Thyroid gland (tissue), 4 donors: ENCODE measurements around the gene AKT1. TPM values are rescaled to one million over a fixed set of nuclear protein-coding genes. Genes with fewer than 3 reads are reported as not detected.

Experiments used
- DNase-seq, 2 donors: peaks; one replicate each; pipeline ENCODE4 v3.0.0-alpha.2; 2019
- H3K27ac ChIP-seq, 3 donors: fragments of 200-600 bp; sonication (generic); 1 replicate in 2 of 3; 2 replicates in 1 of 3; pipeline ENCODE4 v1.5.1; 2016 to 2019; ENCODE audit warnings: mild to moderate bottlenecking in 1 of 3, moderate library complexity in 1 of 3
- H3K27me3 ChIP-seq: fragments of 200-600 bp; sonication (generic); one replicate; pipeline ENCODE4 v1.5.1; 2019
- H3K36me3 ChIP-seq, 2 donors: fragments of 200-600 bp; sonication (generic); one replicate each; pipeline ENCODE4 v1.5.1; 2016 to 2019
- H3K4me1 ChIP-seq, 2 donors: fragments of 200-600 bp; sonication (generic); one replicate each; pipeline ENCODE4 v1.5.1; 2017 to 2019
- H3K4me3 ChIP-seq, 3 donors: fragments of 200-600 bp; sonication (generic); replicated peaks in 1 of 3; 1 replicate in 2 of 3; 2 replicates in 1 of 3; pipeline ENCODE4 v1.5.1; 2016; ENCODE audit warnings: mild to moderate bottlenecking in 1 of 3
- H3K9me3 ChIP-seq: fragments of 200-600 bp; sonication (generic); one replicate; pipeline ENCODE4 v1.5.1; 2017
- CTCF ChIP-seq, 6 experiments: fragments of 200-600 bp in 3 of 6; fragments of 450-650 bp in 3 of 6; sonication (generic) in 3 of 6; IDR thresholded peaks; one replicate each; pipeline ENCODE4 v1.5.1; 2016 to 2019; ENCODE audit warnings: antibody characterized with exemption in 6 of 6, mild to moderate bottlenecking in 2 of 6, inconsistent platforms in 1 of 6, moderate library complexity in 1 of 6
- POLR2A ChIP-seq, 2 donors: fragments of 450-650 bp; IDR thresholded peaks; one replicate each; pipeline ENCODE4 v1.6.1; 2017; ENCODE audit warnings: antibody characterized with exemption in 2 of 2, mild to moderate bottlenecking in 2 of 2, moderate library complexity in 1 of 2
- WGBS, 2 donors: methylation state at CpG; one replicate each; pipeline ENCODE4 v1.1.5; 2017; 5-methylcytosine and 5-hydroxymethylcytosine counted together
- intact Hi-C: fragments of 100-400 bp; cut with DNase I; formaldehyde crosslinking; loops from one replicate; pipeline ENCODE4 v1.15.1; 2023
- total RNA-seq, 4 donors: library from RNA; depleted of rRNA; stranded (reverse); fragments of >200 nt; gene quantifications; one replicate each; pipeline ENCODE4 v1.2.3, GENCODE V29; 2016

AKT1 gene
- total RNA-seq, 4 donors from 2014 or later: 99.8 to 179 (median 152) TPM

GRCh38 chr14:104771374-104771773, 24.2 kb downstream of the AKT1 start:
- Histone ChIP-seq H3K4me3 (no peak overlapping the region), H3K4me1 (peaks cover 33 to 44% of the 10 kb centered on the region in 2 donors), H3K27ac (no peak overlapping the region), H3K27me3 (no peaks in the 10 kb centered on the region), H3K9me3 (no peaks in the 10 kb centered on the region), H3K36me3 (peaks cover 22% of the 10 kb centered on the region in 2 donors)
- TF ChIP-seq POLR2A (IDR thresholded peaks at IDR 0.05) (no peak), CTCF (IDR thresholded peaks at IDR 0.05) (no peak)
- DNase-seq: no peak
- intact Hi-C loops: loop anchor here (10.0 kb wide), 1 partner anchor 273 kb away; no protein-coding TSS in a partner anchor
- 88 to 100% methylated on average over 2 to 4 of the region's 4 CpGs for WGBS, 2 donors

- Histone ChIP-seq H3K36me3 (peaks cover 22% of the 10 kb centered on the region in 2 donors), H3K4me3 (no peak overlapping the region), H3K9me3 (no peaks in the 10 kb centered on the region), H3K27me3 (no peaks in the 10 kb centered on the region), H3K4me1 (peaks cover 33 to 39% of the 10 kb centered on the region in 2 donors), H3K27ac (no peak overlapping the region)
- 87 to 93% methylated on average over 5 of the region's 5 CpGs for WGBS, 2 donors
- no peak for DNase-seq
- TF ChIP-seq POLR2A (IDR thresholded peaks at IDR 0.05) (no peak), CTCF (IDR thresholded peaks at IDR 0.05) (peak in 4 of 6 experiments; percentile 10 to 41 (median 25))
- intact Hi-C loops: loop anchor here (10.0 kb wide), 1 partner anchor 274 kb away; no protein-coding TSS in a partner anchor
These were observed 24.7 kb downstream of the AKT1 start for GRCh38 chr14:104770851-104771272.

GRCh38 chr14:104770072-104770579, 25.4 kb downstream of the AKT1 start:
- TF ChIP-seq CTCF (IDR thresholded peaks at IDR 0.05) (no peak), POLR2A (IDR thresholded peaks at IDR 0.05) (no peak)
- 86 to 90% methylated on average over 21 to 24 of the region's 24 CpGs for WGBS, 2 donors
- intact Hi-C loops: loop anchor here (10.0 kb wide), 1 partner anchor 275 kb away; no protein-coding TSS in a partner anchor
- no peaks in the 10 kb centered on the region for H3K27me3 ChIP-seq
- H3K36me3 ChIP-seq: peaks cover 22% of the 10 kb centered on the region in 2 donors
- H3K4me1 ChIP-seq: peaks cover 26 to 31% of the 10 kb centered on the region in 2 donors
- H3K9me3 ChIP-seq: no peaks in the 10 kb centered on the region
- DNase-seq: no peak
- no peak overlapping the region for H3K4me3 ChIP-seq
- no peak overlapping the region for H3K27ac ChIP-seq

GRCh38 chr14:104769324-104770071, 26.1 kb downstream of the AKT1 start:
- no peak overlapping the region for H3K4me3 ChIP-seq
- TF ChIP-seq CTCF (IDR thresholded peaks at IDR 0.05) (no peak), POLR2A (IDR thresholded peaks at IDR 0.05) (no peak)
- peaks cover 20 to 25% of the 10 kb centered on the region in 2 donors for H3K4me1 ChIP-seq
- WGBS, 2 donors: 71 to 73% methylated on average over 17 to 18 of the region's 18 CpGs
- intact Hi-C loops: loop anchor here (2.0 to 10.0 kb wide), 2 partner anchors 55 to 275 kb away; no protein-coding TSS in a partner anchor
- H3K9me3 ChIP-seq: no peaks in the 10 kb centered on the region
- DNase-seq: no peak
- peak overlapping the region in 1 of 3 donors; percentile 62 for H3K27ac ChIP-seq
- H3K36me3 ChIP-seq: peaks cover 22% of the 10 kb centered on the region in 2 donors
- H3K27me3 ChIP-seq: no peaks in the 10 kb centered on the region
